ENCODE measurements around the gene FBXO11.

Gene FBXO11

GRCh38 chr2:47842846-47843245, 63.5 kb downstream of the FBXO11 start:
- CTCF ChIA-PET, result interaction anchor here (0.7 to 2.5 kb wide), 5 partner anchors 15 to 376 kb away, joined by 3 to 10 read pairs (median 4); no protein-coding TSS in a partner anchor
- no peak overlapping the region for H3K27ac ChIP-seq (ENCODE audit: extremely low read depth, low read depth, low read length)
- H3K36me3 ChIP-seq (ENCODE audit: control insufficient read depth in 2 of 2, insufficient read depth in 1 of 2, low read length in 2 of 2), result peaks cover 9% of the 10 kb centered on the region in 2 experiments
- POLR2A ChIA-PET, result interaction anchor here (0.6 to 1.6 kb wide), 2 partner anchors 60 to 671 kb away, joined by 3 to 7 read pairs; partner anchors contain the start of gene MSH6
- TF ChIP-seq PRDM1 (tag by site-specific recombination; IDR thresholded peaks at IDR 0.05) (no peak), ZNF660 (tag by site-specific recombination; IDR thresholded peaks at IDR 0.05) (no peak), TRIM28 (IDR thresholded peaks at IDR 0.05; ENCODE audit: borderline replicate concordance, low read length) (no peak), ZNF555 (tag by site-specific recombination; conservative IDR thresholded peaks at IDR 0.05) (no peak), ZNF175 (tag by site-specific recombination; IDR thresholded peaks at IDR 0.05) (no peak), ZNF621 (tag by site-specific recombination; IDR thresholded peaks at IDR 0.05) (no peak)
- TF ChIP-seq, protein P1, sequence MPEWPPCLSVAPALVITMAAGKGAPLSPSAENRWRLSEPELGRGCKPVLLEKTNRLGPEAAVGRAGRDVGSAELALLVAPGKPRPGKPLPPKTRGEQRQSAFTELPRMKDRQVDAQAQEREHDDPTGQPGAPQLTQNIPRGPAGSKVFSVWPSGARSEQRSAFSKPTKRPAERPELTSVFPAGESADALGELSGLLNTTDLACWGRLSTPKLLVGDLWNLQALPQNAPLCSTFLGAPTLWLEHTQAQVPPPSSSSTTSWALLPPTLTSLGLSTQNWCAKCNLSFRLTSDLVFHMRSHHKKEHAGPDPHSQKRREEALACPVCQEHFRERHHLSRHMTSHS (tag by site-specific recombination; IDR thresholded peaks at IDR 0.05), result no peak
- H3K4me1 ChIP-seq (ENCODE audit: control insufficient read depth, insufficient read depth, low read length), result 0 out of 2 replicates have a peak, but pooled peaks cover 9% of the 10 kb centered on the region
- no peak overlapping the region for H3K4me3 ChIP-seq (ENCODE audit: low read depth, low read length)
- no peaks in the 10 kb centered on the region for H3K9me3 ChIP-seq (ENCODE audit: control insufficient read depth, insufficient read depth, low read depth, low read length)

DNA sequence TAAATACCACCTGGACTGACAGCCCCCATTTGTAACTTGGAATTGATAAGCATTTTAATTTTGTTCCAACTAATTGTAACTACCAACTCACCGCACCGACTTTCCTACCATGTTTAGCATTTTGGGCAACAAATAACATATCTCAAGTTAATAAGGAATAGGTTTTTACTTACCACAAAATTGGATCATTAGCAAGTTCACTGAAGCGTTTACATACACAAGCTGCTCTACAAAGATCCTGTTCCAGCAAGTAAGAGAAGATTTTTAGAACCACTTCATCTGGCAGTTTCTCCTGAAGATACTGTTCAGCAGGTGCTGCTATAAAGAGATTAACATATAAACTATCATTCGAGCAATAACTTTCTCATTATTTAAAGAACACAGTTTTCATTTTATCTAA, 67.6 kb downstream of the FBXO11 start:
- Histone ChIP-seq H3K4me1 (ENCODE audit: control insufficient read depth, insufficient read depth, low read length) (0 out of 2 replicates have a peak, but pooled peaks cover 2% of the 10 kb centered on the region), H3K4me3 (ENCODE audit: low read depth, low read length) (no peak overlapping the region), H3K27ac (ENCODE audit: extremely low read depth, low read depth, low read length) (no peak overlapping the region), H3K36me3 (ENCODE audit: control insufficient read depth in 2 of 2, insufficient read depth in 1 of 2, low read length in 2 of 2) (peaks cover 43 to 50% of the 10 kb centered on the region in 2 experiments), H3K9me3 (ENCODE audit: control insufficient read depth, insufficient read depth, low read depth, low read length) (no peaks in the 10 kb centered on the region)
- ChIA-PET POLR2A (no interaction called here), CTCF (interaction anchor here (0.7 to 1.5 kb wide), 3 partner anchors 10 to 268 kb away, joined by 3 read pairs; no protein-coding TSS in a partner anchor)
- TF ChIP-seq ZNF600 (tag by site-specific recombination; IDR thresholded peaks at IDR 0.05) (no peak), IKZF3 (tag by site-specific recombination; IDR thresholded peaks at IDR 0.05) (no peak)

DNA sequence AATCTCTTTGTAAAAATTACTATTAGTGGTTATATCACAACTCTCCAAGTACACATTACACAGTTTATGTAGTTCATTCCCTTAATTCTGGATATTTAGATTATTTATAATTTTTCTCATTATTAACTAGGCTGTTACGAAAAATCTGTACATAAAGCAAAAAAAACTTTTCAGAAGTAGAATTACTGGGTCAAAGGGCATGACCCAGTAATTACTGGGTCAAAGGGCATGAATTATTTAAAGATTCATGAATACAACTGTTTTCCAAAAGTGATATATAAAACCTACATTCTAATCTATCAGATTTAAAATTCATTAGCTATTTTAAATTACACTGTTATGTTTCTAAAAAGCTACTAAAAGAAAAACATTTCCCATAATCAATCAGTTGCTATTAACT, 68.0 kb downstream of the FBXO11 start:
- H3K9me3 ChIP-seq (ENCODE audit: control insufficient read depth, insufficient read depth, low read depth, low read length), result no peaks in the 10 kb centered on the region
- ChIA-PET POLR2A (no interaction called here), CTCF (interaction anchor here (0.7 to 1.5 kb wide), 2 partner anchors 11 to 268 kb away, joined by 3 read pairs; no protein-coding TSS in a partner anchor)
- H3K27ac ChIP-seq (ENCODE audit: extremely low read depth, low read depth, low read length), result no peak overlapping the region
- H3K4me3 ChIP-seq (ENCODE audit: low read depth, low read length), result no peak overlapping the region
- H3K4me1 ChIP-seq (ENCODE audit: control insufficient read depth, insufficient read depth, low read length), result 0 out of 2 replicates have a peak, but pooled peaks cover 2% of the 10 kb centered on the region
- TF ChIP-seq ZNF580 (tag by site-specific recombination; IDR thresholded peaks at IDR 0.05) (no peak), ZNF792 (tag by site-specific recombination; IDR thresholded peaks at IDR 0.05) (no peak), ZNF558 (tag by site-specific recombination; IDR thresholded peaks at IDR 0.05) (no peak), ZBTB44 (tag by site-specific recombination; IDR thresholded peaks at IDR 0.05) (no peak), YY2 (tag by site-specific recombination; IDR thresholded peaks at IDR 0.05) (no peak), ZNF624 (tag by site-specific recombination; IDR thresholded peaks at IDR 0.05) (no peak), RBAK (tag by site-specific recombination; IDR thresholded peaks at IDR 0.05) (no peak), ZNF121 (tag by site-specific recombination; IDR thresholded peaks at IDR 0.05) (no peak), ZNF311 (tag by site-specific recombination; IDR thresholded peaks at IDR 0.05; ENCODE audit: borderline replicate concordance) (no peak), PRDM6 (tag by site-specific recombination; IDR thresholded peaks at IDR 0.05) (no peak), ZNF366 (tag by site-specific recombination; conservative IDR thresholded peaks at IDR 0.05) (no peak), ZNF544 (tag by site-specific recombination; IDR thresholded peaks at IDR 0.05) (no peak), GLI2 (tag by site-specific recombination; IDR thresholded peaks at IDR 0.05; ENCODE audit: borderline replicate concordance, low read depth) (no peak), ZNF324 (tag by site-specific recombination; IDR thresholded peaks at IDR 0.05) (no peak), ZNF132 (tag by site-specific recombination; IDR thresholded peaks at IDR 0.05; ENCODE audit: borderline replicate concordance) (no peak), ZNF654 (tag by site-specific recombination; IDR thresholded peaks at IDR 0.05; ENCODE audit: low read depth) (no peak), ZNF677 (tag by site-specific recombination; IDR thresholded peaks at IDR 0.05) (no peak)
- peaks cover 46 to 54% of the 10 kb centered on the region in 2 experiments for H3K36me3 ChIP-seq (ENCODE audit: control insufficient read depth in 2 of 2, insufficient read depth in 1 of 2, low read length in 2 of 2)
